IMR-90 (cell line): ENCODE results near the gene GNAI2. TPM values are rescaled to one million over a fixed set of nuclear protein-coding genes. Genes with fewer than 3 reads are reported as not detected.

Source experiments
- ATAC-seq: fragments of 200-7000 bp; cut with Tn5 transposase; 2 replicates; pipeline ENCODE4 v1.9.1; 2020; ENCODE audit warnings: low read depth, mild to moderate bottlenecking, moderate library complexity
- BruUV-seq: library from RNA; stranded (reverse); fragments of 400-500 nt; replicated peaks from 2 replicates; lab custom pipeline; 2021; lab: Mats Ljungman, UMichigan
- CTCF ChIA-PET: fragments of 300-600 bp; formaldehyde crosslinking; extraction: SDS; loops from one replicate; lab custom pipeline; 2021; ENCODE audit warnings: antibody characterized with exemption; lab: Yijun Ruan, JAX
- POLR2A ChIA-PET: fragments of 300-600 bp; sonication (Branson Sonifier 250); formaldehyde crosslinking; loops from one replicate; lab custom pipeline; 2022; ENCODE audit warnings: antibody characterized with exemption; ENCODE audit not compliant: unreplicated experiment; lab: Charles Lee
- DNase-seq: peaks from one replicate; pipeline ENCODE4 v3.0.0; 2013
- H2AFZ ChIP-seq: replicated peaks from 2 replicates; pipeline ENCODE3; 2013; ENCODE audit warnings: low read length, mild to moderate bottlenecking; ENCODE audit not compliant: poor library complexity
- H2AK5ac ChIP-seq: 2 replicates; pipeline ENCODE4 v1.6.1; 2013; ENCODE audit warnings: low read depth, low read length, inconsistent platforms
- H2AK9ac ChIP-seq: replicated peaks from 2 replicates; pipeline ENCODE3; 2013; ENCODE audit warnings: mild to moderate bottlenecking, low read depth, low read length, moderate library complexity; ENCODE audit not compliant: poor library complexity
- H2BK120ac ChIP-seq: 2 replicates; pipeline ENCODE4 v1.6.1; 2013; ENCODE audit warnings: low read depth, low read length, inconsistent platforms
- H2BK15ac ChIP-seq: 3 replicates; pipeline ENCODE4 v1.6.1; 2013; ENCODE audit warnings: low read depth, low read length, inconsistent platforms
- H2BK20ac ChIP-seq: 2 replicates; pipeline ENCODE4 v1.6.1; 2013; ENCODE audit warnings: low read depth, mild to moderate bottlenecking, inconsistent platforms, low read length, moderate library complexity
- H2BK5ac ChIP-seq: 2 replicates; pipeline ENCODE4 v1.6.1; 2013; ENCODE audit warnings: mild to moderate bottlenecking, low read depth, low read length, inconsistent platforms; ENCODE audit not compliant: poor library complexity, severe bottlenecking
- H3K14ac ChIP-seq: replicated peaks from 2 replicates; pipeline ENCODE4 v1.6.1; 2013; ENCODE audit warnings: low read depth, low read length, inconsistent platforms
- H3K18ac ChIP-seq: 2 replicates; pipeline ENCODE4 v1.6.1; 2013; ENCODE audit warnings: low read depth, low read length, control low read depth
- H3K23ac ChIP-seq: 2 replicates; pipeline ENCODE4 v1.6.1; 2013; ENCODE audit warnings: low read depth, low read length, inconsistent platforms
- H3K27ac ChIP-seq: 2 replicates; pipeline ENCODE4 v1.5.1; 2013; ENCODE audit warnings: mild to moderate bottlenecking, control low read depth, low read length; ENCODE audit not compliant: insufficient read depth
- H3K27me3 ChIP-seq: 2 replicates; pipeline ENCODE4 v1.6.1; 2013; ENCODE audit warnings: low read length; ENCODE audit not compliant: control insufficient read depth, insufficient read depth
- H3K36me3 ChIP-seq: 2 replicates; pipeline ENCODE4 v1.6.1; 2013; ENCODE audit warnings: low read length, mixed read lengths; ENCODE audit not compliant: control insufficient read depth, insufficient read depth
- H3K4ac ChIP-seq: 2 replicates; pipeline ENCODE4 v1.6.1; 2013; ENCODE audit warnings: low read depth, low read length, inconsistent platforms
- H3K4me1 ChIP-seq: 2 replicates; pipeline ENCODE4 v1.6.1; 2013; ENCODE audit warnings: low read length, mixed read lengths; ENCODE audit not compliant: control insufficient read depth, insufficient read depth
- H3K4me2 ChIP-seq: 2 replicates; pipeline ENCODE4 v1.6.1; 2013; ENCODE audit warnings: low read depth, mild to moderate bottlenecking, control low read depth, low read length, moderate library complexity
- H3K4me3 ChIP-seq: 2 replicates; pipeline ENCODE4 v1.5.1; 2013; ENCODE audit warnings: low read depth, mild to moderate bottlenecking, control low read depth, low read length, moderate library complexity; ENCODE audit not compliant: insufficient read depth
- H3K56ac ChIP-seq: 2 replicates; pipeline ENCODE4 v1.6.1; 2013; ENCODE audit warnings: low read length, inconsistent platforms; ENCODE audit not compliant: insufficient read depth; ENCODE audit errors: extremely low read depth
- H3K79me1 ChIP-seq, 2 experiments: 2 replicates each; pipeline ENCODE4 v1.6.1; 2013; ENCODE audit warnings: low read length in 2 of 2, inconsistent platforms in 1 of 2, low read depth in 1 of 2
- H3K9ac ChIP-seq: 2 replicates; pipeline ENCODE4 v1.6.1; 2013; ENCODE audit warnings: low read depth, low read length, control low read depth
- H3K9me1 ChIP-seq: 2 replicates; pipeline ENCODE4 v1.6.1; 2013; ENCODE audit warnings: low read length, inconsistent platforms; ENCODE audit not compliant: insufficient read depth
- H3K9me3 ChIP-seq: 2 replicates; pipeline ENCODE4 v1.6.1; 2013; ENCODE audit warnings: low read length; ENCODE audit not compliant: control insufficient read depth, insufficient read depth
- H4K20me1 ChIP-seq: 2 replicates; pipeline ENCODE4 v1.6.1; 2013; ENCODE audit warnings: low read length, inconsistent platforms; ENCODE audit not compliant: insufficient read depth
- H4K5ac ChIP-seq: 2 replicates; pipeline ENCODE4 v1.6.1; 2013; ENCODE audit warnings: mild to moderate bottlenecking, low read depth, low read length, control low read depth
- H4K8ac ChIP-seq, 2 experiments: 2 replicates each; pipeline ENCODE4 v1.6.1; 2013; ENCODE audit warnings: low read depth in 2 of 2, low read length in 2 of 2, control low read depth in 1 of 2, inconsistent platforms in 1 of 2
- H4K91ac ChIP-seq: 2 replicates; pipeline ENCODE4 v1.6.1; 2013; ENCODE audit warnings: low read depth, low read length, inconsistent platforms; ENCODE audit not compliant: insufficient read depth
- BHLHE40 ChIP-seq: fragments of 150-350 bp; IDR thresholded peaks from 2 replicates; pipeline ENCODE4 v1.6.1; 2016; ENCODE audit warnings: mild to moderate bottlenecking, low read depth, low read length
- CEBPB ChIP-seq: IDR thresholded peaks from 2 replicates; pipeline ENCODE4 v1.6.1; 2012; ENCODE audit warnings: low read depth, low read length, improper control_type of control experiment
- CHD1 ChIP-seq: IDR thresholded peaks from 2 replicates; pipeline ENCODE4 v1.6.1; 2012; ENCODE audit warnings: low read depth, low read length, improper control_type of control experiment
- MAFK ChIP-seq: IDR thresholded peaks from 2 replicates; pipeline ENCODE4 v1.6.1; 2012; ENCODE audit warnings: low read depth, low read length, improper control_type of control experiment
- MAZ ChIP-seq: IDR thresholded peaks from 2 replicates; pipeline ENCODE4 v1.6.1; 2012; ENCODE audit warnings: low read depth, mild to moderate bottlenecking, low read length, improper control_type of control experiment, moderate library complexity, borderline replicate concordance
- MXI1 ChIP-seq: IDR thresholded peaks from 2 replicates; pipeline ENCODE4 v1.6.1; 2012; ENCODE audit warnings: low read depth, mild to moderate bottlenecking, low read length, moderate library complexity, borderline replicate concordance
- NFE2L2 ChIP-seq: fragments of 150-350 bp; IDR thresholded peaks from 2 replicates; pipeline ENCODE4 v1.6.1; 2016; ENCODE audit warnings: low read depth, mild to moderate bottlenecking, low read length
- POLR2A ChIP-seq: IDR thresholded peaks from 2 replicates; pipeline ENCODE4 v1.6.1; 2012; ENCODE audit warnings: mild to moderate bottlenecking, low read depth, low read length
- RAD21 ChIP-seq: IDR thresholded peaks from 2 replicates; pipeline ENCODE4 v1.6.1; 2012; ENCODE audit warnings: low read length, improper control_type of control experiment
- RCOR1 ChIP-seq: IDR thresholded peaks from 2 replicates; pipeline ENCODE4 v1.6.1; 2012; ENCODE audit warnings: mild to moderate bottlenecking, low read length, improper control_type of control experiment; ENCODE audit not compliant: insufficient replicate concordance
- RFX5 ChIP-seq: IDR thresholded peaks from 2 replicates; pipeline ENCODE4 v1.8.0; 2012; ENCODE audit warnings: low read depth, mild to moderate bottlenecking, low read length, moderate library complexity
- USF2 ChIP-seq: fragments of 150-350 bp; IDR thresholded peaks from 2 replicates; pipeline ENCODE4 v1.6.1; 2017; ENCODE audit warnings: mild to moderate bottlenecking, antibody characterized with exemption, low read length, low read depth
- WGBS, 2 experiments: methylation state at CpG; one replicate each; pipeline versions ENCODE4 v1.1.5 to v1.1.7; 2013; ENCODE audit warnings: missing lambda C conversion rate in 2 of 2; ENCODE audit not compliant: insufficient read length in 1 of 2; ENCODE audit errors: extremely low coverage in 2 of 2; 5-methylcytosine and 5-hydroxymethylcytosine counted together
- dilution Hi-C: fragments of 300-500 bp; cut with HindIII; formaldehyde crosslinking; loops from one replicate; pipeline ENCODE4 v1.14.3; 2018; ENCODE audit warnings: low sequenced_read_pairs; ENCODE audit not compliant: unreplicated experiment
- in situ Hi-C: fragments of 300-500 bp; cut with MboI; formaldehyde crosslinking; loops from 3 replicates; pipeline ENCODE4 v1.14.3; 2019; ENCODE audit warnings: low sequenced_read_pairs, inconsistent platforms, mixed read lengths
- intact Hi-C: fragments of 100-400 bp; cut with micrococcal nuclease; formaldehyde crosslinking; loops from 2 replicates; pipeline ENCODE4 v1.10.0; 2022
- polyA plus RNA-seq, 3 experiments: library from polyadenylated mRNA; depleted of rRNA; stranded (reverse); fragments of >200 nt; gene quantifications; 2 replicates each; pipeline ENCODE4 v1.2.3, GENCODE V29; 2012; ENCODE audit warnings: low replicate concordance in 1 of 3
- total RNA-seq: library from RNA; depleted of rRNA; stranded (reverse); fragments of >200 nt; gene quantifications from 2 replicates; pipeline ENCODE4 v1.2.3, GENCODE V29; 2012
- TF ChIP-seq, protein P1 (sequence below): conservative IDR thresholded peaks from 2 replicates; pipeline ENCODE4 v1.5.1; 2012; ENCODE audit warnings: mild to moderate bottlenecking, low read depth, low read length, improper control_type of control experiment
- TF ChIP-seq, protein P2 (sequence below): fragments of 150-350 bp; IDR thresholded peaks from 2 replicates; pipeline ENCODE4 v1.6.1; 2016; ENCODE audit warnings: low read depth, mild to moderate bottlenecking, low read length, moderate library complexity, borderline replicate concordance

Gene GNAI2
- total and polyA plus RNA-seq, 2 of the 4 experiments (the other 2 are of a cell fraction), result 867 to 1,079 TPM

DNA sequence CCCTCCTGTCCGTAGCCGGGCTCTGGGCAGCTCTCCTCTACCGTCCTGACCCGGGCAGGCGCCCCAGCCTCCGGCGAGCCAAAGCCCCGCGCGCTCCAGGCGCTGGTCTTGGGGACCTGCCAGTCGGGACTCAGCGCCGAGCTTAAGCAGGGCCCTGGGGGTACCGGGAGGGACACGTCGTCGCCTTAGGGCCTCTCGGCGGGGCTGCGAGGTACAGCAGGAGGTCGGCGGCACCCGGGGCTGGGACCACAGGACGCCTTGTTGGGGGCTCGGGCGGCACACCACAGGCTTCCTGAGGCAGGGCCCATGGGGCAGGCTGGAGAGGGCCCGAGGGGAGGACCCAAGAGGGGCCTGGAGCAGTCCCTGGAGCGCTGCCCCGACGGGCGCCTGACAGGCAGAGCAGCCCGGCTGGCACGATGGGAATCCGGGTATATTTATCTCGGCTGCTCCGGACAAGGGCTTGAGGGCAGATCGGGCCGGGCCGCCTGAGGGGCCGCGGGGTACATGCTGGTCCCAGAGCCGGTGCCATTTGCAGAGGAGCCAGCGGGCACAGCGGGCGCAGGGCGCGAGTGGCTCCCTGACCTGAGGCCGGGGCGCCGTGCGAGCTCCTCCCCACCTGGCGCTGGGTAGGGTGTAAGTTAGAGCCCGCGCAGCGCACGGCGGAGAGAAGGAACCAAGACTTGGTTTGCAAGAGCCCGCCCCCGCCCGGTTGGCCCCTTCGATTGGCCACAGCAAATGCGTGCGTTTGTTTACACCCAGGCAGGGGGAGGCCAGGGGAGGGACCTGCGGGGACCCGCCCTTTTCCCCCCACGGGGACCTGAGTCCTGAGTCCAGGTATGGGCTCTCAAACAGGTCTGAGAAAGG, 30.4 kb upstream of the GNAI2 start:
- in situ Hi-C loops (no loop called here), dilution Hi-C loops (no loop called here), intact Hi-C loops (no loop called here)
- ChIA-PET CTCF (no interaction called here), POLR2A (no interaction called here)
- no peak overlapping the region for H3K23ac ChIP-seq
- no peaks in the 10 kb centered on the region for H3K36me3 ChIP-seq
- peak overlapping the region; percentile 82 for H3K4me2 ChIP-seq
- H3K9me1 ChIP-seq, result no peaks in the 10 kb centered on the region
- H3K4ac ChIP-seq, result no peak overlapping the region
- 5% methylated on average over 43 of the region's 67 CpGs; no CpG with 5 or more reads in 1 of the 2 experiments for WGBS, 2 experiments
- no peak overlapping the region for H2BK5ac ChIP-seq
- peaks cover 2% of the 10 kb centered on the region; the same call in 1 of the 2 replicates for H3K4me1 ChIP-seq
- H2AFZ ChIP-seq, result peak overlapping the region; percentile 83
- H3K9ac ChIP-seq, result no peak overlapping the region
- H3K56ac ChIP-seq, result no peak overlapping the region
- H3K4me3 ChIP-seq, result peak overlapping the region; percentile 43
- H3K9me3 ChIP-seq, result no peaks in the 10 kb centered on the region
- H3K14ac ChIP-seq, result no peak overlapping the region
- TF ChIP-seq BHLHE40, result no peak
- TF ChIP-seq POLR2A, result no peak
- no peak for TF ChIP-seq MXI1
- TF ChIP-seq NFE2L2, result no peak
- no peak for TF ChIP-seq RCOR1
- TF ChIP-seq CHD1, result no peak
- TF ChIP-seq RFX5, result no peak
- TF ChIP-seq, protein P1, sequence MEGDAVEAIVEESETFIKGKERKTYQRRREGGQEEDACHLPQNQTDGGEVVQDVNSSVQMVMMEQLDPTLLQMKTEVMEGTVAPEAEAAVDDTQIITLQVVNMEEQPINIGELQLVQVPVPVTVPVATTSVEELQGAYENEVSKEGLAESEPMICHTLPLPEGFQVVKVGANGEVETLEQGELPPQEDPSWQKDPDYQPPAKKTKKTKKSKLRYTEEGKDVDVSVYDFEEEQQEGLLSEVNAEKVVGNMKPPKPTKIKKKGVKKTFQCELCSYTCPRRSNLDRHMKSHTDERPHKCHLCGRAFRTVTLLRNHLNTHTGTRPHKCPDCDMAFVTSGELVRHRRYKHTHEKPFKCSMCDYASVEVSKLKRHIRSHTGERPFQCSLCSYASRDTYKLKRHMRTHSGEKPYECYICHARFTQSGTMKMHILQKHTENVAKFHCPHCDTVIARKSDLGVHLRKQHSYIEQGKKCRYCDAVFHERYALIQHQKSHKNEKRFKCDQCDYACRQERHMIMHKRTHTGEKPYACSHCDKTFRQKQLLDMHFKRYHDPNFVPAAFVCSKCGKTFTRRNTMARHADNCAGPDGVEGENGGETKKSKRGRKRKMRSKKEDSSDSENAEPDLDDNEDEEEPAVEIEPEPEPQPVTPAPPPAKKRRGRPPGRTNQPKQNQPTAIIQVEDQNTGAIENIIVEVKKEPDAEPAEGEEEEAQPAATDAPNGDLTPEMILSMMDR, result no peak
- TF ChIP-seq MAZ, result no peak
- TF ChIP-seq RAD21, result no peak
- TF ChIP-seq USF2, result no peak
- no peak for TF ChIP-seq MAFK
- TF ChIP-seq CEBPB, result no peak
- TF ChIP-seq, protein P2, sequence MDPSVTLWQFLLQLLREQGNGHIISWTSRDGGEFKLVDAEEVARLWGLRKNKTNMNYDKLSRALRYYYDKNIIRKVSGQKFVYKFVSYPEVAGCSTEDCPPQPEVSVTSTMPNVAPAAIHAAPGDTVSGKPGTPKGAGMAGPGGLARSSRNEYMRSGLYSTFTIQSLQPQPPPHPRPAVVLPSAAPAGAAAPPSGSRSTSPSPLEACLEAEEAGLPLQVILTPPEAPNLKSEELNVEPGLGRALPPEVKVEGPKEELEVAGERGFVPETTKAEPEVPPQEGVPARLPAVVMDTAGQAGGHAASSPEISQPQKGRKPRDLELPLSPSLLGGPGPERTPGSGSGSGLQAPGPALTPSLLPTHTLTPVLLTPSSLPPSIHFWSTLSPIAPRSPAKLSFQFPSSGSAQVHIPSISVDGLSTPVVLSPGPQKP, result no peak
- H3K18ac ChIP-seq, result no peak overlapping the region
- H3K27ac ChIP-seq, result no peak overlapping the region
- no peak overlapping the region for H2BK120ac ChIP-seq
- H4K5ac ChIP-seq, result no peak overlapping the region
- no peaks in the 10 kb centered on the region; the same call in 1 of the 2 replicates for H4K20me1 ChIP-seq
- H2BK20ac ChIP-seq, result no peak overlapping the region
- no peak overlapping the region for H4K8ac ChIP-seq
- peaks cover 70% of the 10 kb centered on the region for H3K27me3 ChIP-seq
- no peak overlapping the region for H2AK9ac ChIP-seq
- DNase-seq (no peak), ATAC-seq (peak; percentile 67)
- no peak overlapping the region for H4K91ac ChIP-seq
- H2BK15ac ChIP-seq, result no peak overlapping the region
- no peak overlapping the region for H2AK5ac ChIP-seq
- BruUV-seq, result no TSS peak
- no peaks in the 10 kb centered on the region for H3K79me1 ChIP-seq
